Measurements from ENCODE around the gene PRDX1.

- TF ChIP-seq, protein P1, sequence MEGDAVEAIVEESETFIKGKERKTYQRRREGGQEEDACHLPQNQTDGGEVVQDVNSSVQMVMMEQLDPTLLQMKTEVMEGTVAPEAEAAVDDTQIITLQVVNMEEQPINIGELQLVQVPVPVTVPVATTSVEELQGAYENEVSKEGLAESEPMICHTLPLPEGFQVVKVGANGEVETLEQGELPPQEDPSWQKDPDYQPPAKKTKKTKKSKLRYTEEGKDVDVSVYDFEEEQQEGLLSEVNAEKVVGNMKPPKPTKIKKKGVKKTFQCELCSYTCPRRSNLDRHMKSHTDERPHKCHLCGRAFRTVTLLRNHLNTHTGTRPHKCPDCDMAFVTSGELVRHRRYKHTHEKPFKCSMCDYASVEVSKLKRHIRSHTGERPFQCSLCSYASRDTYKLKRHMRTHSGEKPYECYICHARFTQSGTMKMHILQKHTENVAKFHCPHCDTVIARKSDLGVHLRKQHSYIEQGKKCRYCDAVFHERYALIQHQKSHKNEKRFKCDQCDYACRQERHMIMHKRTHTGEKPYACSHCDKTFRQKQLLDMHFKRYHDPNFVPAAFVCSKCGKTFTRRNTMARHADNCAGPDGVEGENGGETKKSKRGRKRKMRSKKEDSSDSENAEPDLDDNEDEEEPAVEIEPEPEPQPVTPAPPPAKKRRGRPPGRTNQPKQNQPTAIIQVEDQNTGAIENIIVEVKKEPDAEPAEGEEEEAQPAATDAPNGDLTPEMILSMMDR (IDR thresholded peaks at IDR 0.05) = no peak
- TF ChIP-seq POLR2A (IDR thresholded peaks at IDR 0.05) = no peak
- no peak for TF ChIP-seq POLR2AphosphoS5 (IDR thresholded peaks at IDR 0.05; ENCODE audit: insufficient read depth in 1 of 2, low read depth in 1 of 2)
Observed at GRCh38 chr1:45522324-45523104, 830 bp upstream of the PRDX1 start.
